Naive thymus-derived CD4-positive, alpha-beta T cell (primary cell): ENCODE data around the gene DOK4. TPM values are rescaled to one million over a fixed set of nuclear protein-coding genes. Genes with fewer than 3 reads are reported as not detected.

Experiments used
- ATAC-seq: fragments of 150-1000 bp; cut with Tn5 transposase; 2 replicates; pipeline ENCODE4 v1.10.0; 2021; ENCODE audit warnings: mild to moderate bottlenecking, moderate library complexity
- CTCF ChIA-PET: fragments of 350-600 bp; sonication (Branson Sonifier 250); formaldehyde crosslinking; loops from one replicate; lab custom pipeline; 2021; ENCODE audit warnings: antibody characterized with exemption; lab: Charles Lee
- POLR2A ChIA-PET: fragments of 350-600 bp; sonication (Branson Sonifier 250); formaldehyde crosslinking; loops from one replicate; lab custom pipeline; 2021; ENCODE audit warnings: antibody characterized with exemption, inconsistent platforms; lab: Charles Lee
- DNase-seq, 9 donors: peaks; one replicate each; pipeline versions ENCODE4 v3.0.0 to v3.0.0-alpha.2; 2020 to 2022; ENCODE audit warnings: mixed read lengths in 1 of 9
- H3K27ac ChIP-seq: one replicate; pipeline ENCODE4 v1.7.0; 2013; ENCODE audit warnings: mild to moderate bottlenecking, low read depth, low read length, moderate library complexity
- H3K27me3 ChIP-seq, 2 donors: one replicate each; pipeline ENCODE4 v1.7.0; 2013; ENCODE audit warnings: low read length in 2 of 2, mild to moderate bottlenecking in 2 of 2, moderate library complexity in 2 of 2; ENCODE audit not compliant: control insufficient read depth in 2 of 2, insufficient read depth in 2 of 2
- H3K36me3 ChIP-seq, 3 experiments: 1 replicate in 2 of 3; 2 replicates in 1 of 3; pipeline ENCODE4 v1.7.0; 2013; ENCODE audit warnings: low read length in 3 of 3, mild to moderate bottlenecking in 3 of 3, moderate library complexity in 1 of 3; ENCODE audit not compliant: insufficient read depth in 3 of 3, control insufficient read depth in 2 of 3
- H3K4me1 ChIP-seq, 2 donors: one replicate each; pipeline ENCODE4 v1.7.0; 2013; ENCODE audit warnings: low read length in 2 of 2, mild to moderate bottlenecking in 2 of 2, moderate library complexity in 1 of 2; ENCODE audit not compliant: control insufficient read depth in 2 of 2, insufficient read depth in 2 of 2
- H3K4me3 ChIP-seq: 2 replicates; pipeline ENCODE4 v1.7.0; 2013; ENCODE audit warnings: mild to moderate bottlenecking, low read length
- H3K9me3 ChIP-seq, 3 experiments: 1 replicate in 2 of 3; 2 replicates in 1 of 3; pipeline ENCODE4 v1.7.0; 2013; ENCODE audit warnings: low read length in 3 of 3; ENCODE audit not compliant: control insufficient read depth in 2 of 3
- H3K27ac Mint-ChIP-seq, 9 donors: one replicate each; pipeline ENCODE4 v1.8.0; 2020 to 2022; ENCODE audit warnings: mixed read lengths in 9 of 9, mild to moderate bottlenecking in 8 of 9, moderate library complexity in 5 of 9, inconsistent platforms in 2 of 9
- H3K27me3 Mint-ChIP-seq, 5 donors: one replicate each; pipeline ENCODE4 v1.8.0; 2021 to 2022; ENCODE audit warnings: mixed read lengths in 5 of 5, mild to moderate bottlenecking in 1 of 5
- H3K36me3 Mint-ChIP-seq, 5 donors: one replicate each; pipeline ENCODE4 v1.8.0; 2020 to 2022; ENCODE audit warnings: mixed read lengths in 5 of 5, mild to moderate bottlenecking in 3 of 5, inconsistent platforms in 1 of 5
- H3K4me1 Mint-ChIP-seq, 7 donors: one replicate each; pipeline ENCODE4 v1.8.0; 2020 to 2022; ENCODE audit warnings: mixed read lengths in 7 of 7, mild to moderate bottlenecking in 3 of 7, inconsistent platforms in 1 of 7
- H3K4me3 Mint-ChIP-seq, 10 donors: one replicate each; pipeline ENCODE4 v1.8.0; 2020 to 2022; ENCODE audit warnings: mild to moderate bottlenecking in 10 of 10, mixed read lengths in 10 of 10, moderate library complexity in 6 of 10, inconsistent platforms in 2 of 10
- H3K9me3 Mint-ChIP-seq, 11 donors: one replicate each; pipeline ENCODE4 v1.8.0; 2020 to 2022; ENCODE audit warnings: mixed read lengths in 11 of 11, mild to moderate bottlenecking in 4 of 11, inconsistent platforms in 1 of 11, moderate library complexity in 1 of 11
- intact Hi-C, 2 donors: fragments of 100-400 bp; cut with micrococcal nuclease; formaldehyde crosslinking; loops; one replicate each; pipeline ENCODE4 v1.15.1; 2023
- polyA plus RNA-seq, 2 donors: library from polyadenylated mRNA; unstranded; fragments of 300-500 nt; fragmentation: Illumina TruSeq; gene quantifications; one replicate each; pipeline ENCODE4 v1.2.3, GENCODE V29; 2021
- total RNA-seq, 6 experiments: library from RNA in 5 of 6; stranded (reverse) in 5 of 6; gene quantifications; 1 replicate in 5 of 6; 2 replicates in 1 of 6; pipeline ENCODE4 v1.2.3 and lab custom pipeline; 2021 to 2026

Gene DOK4
- total and polyA plus RNA-seq, 7 experiments from 2014 or later, result 1.6 to 4.6 (median 2.9) TPM

DNA sequence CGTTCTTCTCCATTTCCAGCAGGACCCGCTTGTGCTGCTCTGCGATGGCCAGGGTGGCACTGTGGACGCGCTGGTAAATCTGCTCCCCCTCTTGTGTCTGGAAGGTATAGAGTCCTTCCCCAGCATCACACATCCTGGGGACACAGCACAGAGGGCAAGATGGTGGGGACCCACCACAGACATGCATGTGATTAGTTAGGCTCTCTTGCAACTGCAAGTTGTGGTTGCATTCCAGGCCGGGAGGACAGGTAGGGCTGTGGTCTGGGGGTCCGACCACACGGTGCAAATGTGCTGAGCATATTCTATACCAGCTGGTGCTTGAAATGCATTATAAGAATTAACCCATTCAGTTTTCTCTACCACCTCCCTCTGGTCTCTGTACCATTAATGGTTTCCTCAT is 12.4 kb downstream of the DOK4 start:
- H3K4me3 Mint-ChIP-seq, result no peak overlapping the region
- H3K4me3 ChIP-seq, result no peak overlapping the region
- ChIA-PET CTCF (interaction anchor here (1.1 to 1.5 kb wide), 2 partner anchors 11 to 12 kb away, joined by 3 to 4 read pairs; partner anchors contain the start of gene POLR2C), POLR2A (interaction anchor here (1.1 kb wide), 1 partner anchor 12 kb away, joined by 3 read pairs; the partner anchor contains the start of gene POLR2C)
- DNase-seq, result no peak
- no peaks in the 10 kb centered on the region for H3K9me3 Mint-ChIP-seq
- H3K27ac Mint-ChIP-seq, result peak overlapping the region in 3 of 9 donors; percentile 6 to 50 (median 18)
- peaks cover 9 to 22% (median 14%) of the 10 kb centered on the region in 7 donors for H3K4me1 Mint-ChIP-seq
- peaks cover 0 to 20% (median 0%) of the 10 kb centered on the region in 5 donors for H3K36me3 Mint-ChIP-seq
- H3K9me3 ChIP-seq, result no peaks in the 10 kb centered on the region
- no peak overlapping the region for H3K27ac ChIP-seq
- peaks cover 7 to 8% of the 10 kb centered on the region in 2 donors for H3K4me1 ChIP-seq
- intact Hi-C loops, result no loop called here
- H3K27me3 Mint-ChIP-seq, result no peaks in the 10 kb centered on the region
- ATAC-seq, result no peak
- H3K36me3 ChIP-seq, result peaks cover 14 to 45% (median 14%) of the 10 kb centered on the region in 3 experiments
- no peaks in the 10 kb centered on the region for H3K27me3 ChIP-seq

DNA sequence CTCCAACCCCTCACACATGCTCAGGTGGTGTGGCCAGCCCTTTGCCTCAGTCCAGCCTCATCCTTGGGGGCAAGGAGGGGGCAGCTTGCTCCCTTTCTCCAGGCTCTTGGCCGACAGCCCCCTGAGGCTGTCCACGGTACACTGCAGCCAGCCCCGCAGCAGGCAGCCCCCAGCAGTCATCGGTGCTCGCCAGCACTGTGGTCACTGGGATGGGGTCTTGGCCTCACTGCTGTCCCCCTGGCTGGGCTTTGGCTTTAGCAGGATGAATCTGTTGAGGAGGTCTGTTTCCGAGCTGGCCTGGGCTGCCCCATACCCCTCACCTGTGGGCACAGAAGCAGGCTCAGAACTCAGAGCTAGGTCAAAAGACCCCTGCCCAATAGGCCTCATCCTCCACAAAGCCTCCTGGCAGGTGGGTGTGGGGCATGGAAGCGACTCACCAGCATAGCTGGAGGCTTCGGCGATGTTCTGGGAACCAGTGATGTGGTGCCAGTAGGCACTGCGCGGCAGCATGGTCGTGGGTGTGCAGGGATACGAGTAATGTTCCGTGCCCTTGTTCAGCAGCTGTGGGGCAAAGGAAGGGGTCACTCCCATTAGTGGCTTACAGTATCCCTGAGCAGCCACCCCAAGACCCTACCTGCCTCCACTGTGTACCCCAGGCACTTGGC is 13.0 kb downstream of the DOK4 start:
- Histone ChIP-seq H3K36me3 (peaks cover 16 to 51% (median 20%) of the 10 kb centered on the region in 3 experiments), H3K27ac (no peak overlapping the region), H3K27me3 (no peaks in the 10 kb centered on the region), H3K4me1 (peaks cover 7 to 8% of the 10 kb centered on the region in 2 donors), H3K4me3 (no peak overlapping the region), H3K9me3 (no peaks in the 10 kb centered on the region)
- POLR2A ChIA-PET, result no interaction called here
- CTCF ChIA-PET, result interaction anchor here (1.3 to 1.5 kb wide), 2 partner anchors 11 to 173 kb away, joined by 3 to 4 read pairs; partner anchors contain the start of gene POLR2C
- H3K4me1 Mint-ChIP-seq, result peaks cover 9 to 19% (median 14%) of the 10 kb centered on the region in 7 donors
- intact Hi-C loops, result no loop called here
- peaks cover 0 to 26% (median 3%) of the 10 kb centered on the region in 5 donors for H3K36me3 Mint-ChIP-seq
- no peak overlapping the region for H3K27ac Mint-ChIP-seq
- no peaks in the 10 kb centered on the region for H3K9me3 Mint-ChIP-seq
- no peak overlapping the region for H3K4me3 Mint-ChIP-seq
- DNase-seq (no peak), ATAC-seq (no peak)
- no peaks in the 10 kb centered on the region for H3K27me3 Mint-ChIP-seq

- DNase-seq, result no peak
- no peak for ATAC-seq
- H3K27ac Mint-ChIP-seq, result peak overlapping the region in 3 of 9 donors; percentile 8 to 83 (median 77)
- H3K27me3 Mint-ChIP-seq, result no peaks in the 10 kb centered on the region
- Histone ChIP-seq H3K27me3 (no peaks in the 10 kb centered on the region), H3K36me3 (peaks cover 16 to 57% (median 24%) of the 10 kb centered on the region in 3 experiments), H3K9me3 (no peaks in the 10 kb centered on the region), H3K27ac (peak overlapping the region; percentile 2), H3K4me1 (peaks cover 7 to 8% of the 10 kb centered on the region in 2 donors), H3K4me3 (no peak overlapping the region)
- ChIA-PET POLR2A (no interaction called here), CTCF (interaction anchor here (1.3 kb wide), 1 partner anchor 172 kb away, joined by 3 read pairs; no protein-coding TSS in a partner anchor)
- H3K4me3 Mint-ChIP-seq, result no peak overlapping the region
- peaks cover 11 to 20% (median 15%) of the 10 kb centered on the region in 7 donors for H3K4me1 Mint-ChIP-seq
- no peaks in the 10 kb centered on the region for H3K9me3 Mint-ChIP-seq
- peaks cover 0 to 30% (median 4%) of the 10 kb centered on the region in 5 donors for H3K36me3 Mint-ChIP-seq
- intact Hi-C loops, result no loop called here
These were observed 13.6 kb downstream of the DOK4 start for GRCh38 chr16:57472665-57473060.

- DNase-seq (no peak), ATAC-seq (no peak)
- Mint-ChIP-seq H3K36me3 (peaks cover 0 to 33% (median 5%) of the 10 kb centered on the region in 5 donors), H3K4me3 (no peak overlapping the region), H3K27ac (peak overlapping the region in 5 of 9 donors; percentile 8 to 81 (median 65)), H3K27me3 (no peaks in the 10 kb centered on the region), H3K9me3 (no peaks in the 10 kb centered on the region), H3K4me1 (peaks cover 13 to 19% (median 17%) of the 10 kb centered on the region in 7 donors)
- ChIA-PET CTCF (interaction anchor here (0.6 to 1.3 kb wide), 2 partner anchors 14 to 172 kb away, joined by 3 read pairs; partner anchors contain the start of gene DOK4), POLR2A (interaction anchor here (1.0 to 1.9 kb wide), 3 partner anchors 9 to 15 kb away, joined by 3 to 5 read pairs (median 3); partner anchors contain the start of genes DOK4 and POLR2C)
- peak overlapping the region; percentile 2 for H3K27ac ChIP-seq
- peaks cover 7 to 8% of the 10 kb centered on the region in 2 donors for H3K4me1 ChIP-seq
- no peak overlapping the region for H3K4me3 ChIP-seq
- no peaks in the 10 kb centered on the region for H3K9me3 ChIP-seq
- intact Hi-C loops, result no loop called here
- no peaks in the 10 kb centered on the region for H3K27me3 ChIP-seq
- H3K36me3 ChIP-seq, result peaks cover 16 to 63% (median 24%) of the 10 kb centered on the region in 3 experiments
These were observed 14.2 kb downstream of the DOK4 start for GRCh38 chr16:57471852-57472664.

DNA sequence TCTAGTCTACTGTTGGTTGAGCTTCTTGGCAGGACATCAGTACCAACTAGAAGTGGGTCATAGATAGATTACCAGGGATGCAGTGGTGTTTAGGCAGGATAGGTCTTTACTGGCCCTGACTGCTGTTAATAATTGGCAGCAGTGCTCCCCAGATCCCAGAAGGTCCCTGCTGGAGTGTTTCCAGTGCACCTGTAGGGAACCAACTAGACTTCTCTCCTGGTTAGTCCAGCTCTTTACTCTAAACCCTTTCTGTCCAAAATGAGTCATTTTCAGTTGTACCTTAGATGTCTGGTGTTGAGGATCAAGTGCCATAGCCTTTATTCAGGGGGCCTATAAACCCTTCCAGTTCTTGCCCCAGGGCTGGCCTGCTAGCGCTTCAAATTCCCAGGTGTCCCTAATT is 15.1 kb downstream of the DOK4 start:
- POLR2A ChIA-PET, result interaction anchor here (1.0 to 1.9 kb wide), 3 partner anchors 8 to 16 kb away, joined by 3 to 5 read pairs (median 3); partner anchors contain the start of genes DOK4 and POLR2C
- H3K27me3 Mint-ChIP-seq, result no peaks in the 10 kb centered on the region
- H3K9me3 Mint-ChIP-seq, result no peaks in the 10 kb centered on the region
- H3K4me1 Mint-ChIP-seq, result peaks cover 10 to 16% (median 12%) of the 10 kb centered on the region in 7 donors
- no peak for ATAC-seq
- Histone ChIP-seq H3K27me3 (no peaks in the 10 kb centered on the region), H3K9me3 (no peaks in the 10 kb centered on the region), H3K27ac (no peak overlapping the region), H3K4me3 (no peak overlapping the region), H3K4me1 (peaks cover 4% of the 10 kb centered on the region in 2 donors), H3K36me3 (peaks cover 19 to 72% (median 29%) of the 10 kb centered on the region in 3 experiments)
- CTCF ChIA-PET, result no interaction called here
- peak overlapping the region in 1 of 9 donors; percentile 69 for H3K27ac Mint-ChIP-seq
- DNase-seq, result no peak
- peaks cover 0 to 37% (median 5%) of the 10 kb centered on the region in 5 donors for H3K36me3 Mint-ChIP-seq
- intact Hi-C loops, result no loop called here
- H3K4me3 Mint-ChIP-seq, result no peak overlapping the region

- DNase-seq (no peak), ATAC-seq (no peak)
- H3K27ac ChIP-seq, result no peak overlapping the region
- POLR2A ChIA-PET, result interaction anchor here (1.0 to 1.9 kb wide), 2 partner anchors 8 to 16 kb away, joined by 3 to 5 read pairs; partner anchors contain the start of genes DOK4 and POLR2C
- H3K4me3 ChIP-seq, result no peak overlapping the region
- Mint-ChIP-seq H3K9me3 (no peaks in the 10 kb centered on the region), H3K27ac (no peak overlapping the region), H3K4me3 (no peak overlapping the region), H3K27me3 (no peaks in the 10 kb centered on the region), H3K4me1 (peaks cover 11 to 16% (median 13%) of the 10 kb centered on the region in 7 donors), H3K36me3 (peaks cover 4 to 42% (median 10%) of the 10 kb centered on the region in 5 donors)
- no peaks in the 10 kb centered on the region for H3K27me3 ChIP-seq
- H3K36me3 ChIP-seq, result peaks cover 24 to 77% (median 32%) of the 10 kb centered on the region in 3 experiments
- intact Hi-C loops, result no loop called here
- no peaks in the 10 kb centered on the region for H3K4me1 ChIP-seq
- CTCF ChIA-PET, result no interaction called here
- no peaks in the 10 kb centered on the region for H3K9me3 ChIP-seq
These were observed 15.6 kb downstream of the DOK4 start for GRCh38 chr16:57470711-57471110.
